ENCODE data around the gene MCM10.

Gene MCM10

GRCh38 chr10:13247784-13248183, 86.4 kb downstream of the MCM10 start:
- TF ChIP-seq CTCF (IDR thresholded peaks at IDR 0.05; ENCODE audit: insufficient read depth, low read length, poor library complexity, severe bottlenecking), result no peak
- no peaks in the 10 kb centered on the region; the same call in 1 of the 2 replicates for H3K27me3 ChIP-seq (replicated peaks; ENCODE audit: control insufficient read depth, insufficient read depth, low read length)
- DNase-seq (ENCODE audit: extremely low read depth, insufficient read length), result no peak
- H3K4me3 ChIP-seq (replicated peaks; ENCODE audit: low read depth, low read length), result no peak overlapping the region
- no peaks in the 10 kb centered on the region for H3K36me3 ChIP-seq (ENCODE audit: control insufficient read depth, insufficient read depth, low read length)

GRCh38 chr10:13253726-13254125, 92.4 kb downstream of the MCM10 start:
- Histone ChIP-seq H3K4me3 (replicated peaks; ENCODE audit: low read depth, low read length) (no peak overlapping the region), H3K27me3 (replicated peaks; ENCODE audit: control insufficient read depth, insufficient read depth, low read length) (no peaks in the 10 kb centered on the region), H3K36me3 (ENCODE audit: control insufficient read depth, insufficient read depth, low read length) (no peaks in the 10 kb centered on the region)
- no peak for TF ChIP-seq CTCF (IDR thresholded peaks at IDR 0.05; ENCODE audit: insufficient read depth, low read length, poor library complexity, severe bottlenecking)
- DNase-seq (ENCODE audit: extremely low read depth, insufficient read length), result no peak

GRCh38 chr10:13256627-13257026, 95.3 kb downstream of the MCM10 start:
- H3K27me3 ChIP-seq (replicated peaks; ENCODE audit: control insufficient read depth, insufficient read depth, low read length), result no peaks in the 10 kb centered on the region
- H3K36me3 ChIP-seq (ENCODE audit: control insufficient read depth, insufficient read depth, low read length), result no peaks in the 10 kb centered on the region
- no peak for DNase-seq (ENCODE audit: extremely low read depth, insufficient read length)
- no peak overlapping the region for H3K4me3 ChIP-seq (replicated peaks; ENCODE audit: low read depth, low read length)
- no peak for TF ChIP-seq CTCF (IDR thresholded peaks at IDR 0.05; ENCODE audit: insufficient read depth, low read length, poor library complexity, severe bottlenecking)

- no peak for DNase-seq (ENCODE audit: extremely low read depth, insufficient read length)
- H3K27me3 ChIP-seq (replicated peaks; ENCODE audit: control insufficient read depth, insufficient read depth, low read length), result no peaks in the 10 kb centered on the region
- no peak overlapping the region for H3K4me3 ChIP-seq (replicated peaks; ENCODE audit: low read depth, low read length)
- no peaks in the 10 kb centered on the region for H3K36me3 ChIP-seq (ENCODE audit: control insufficient read depth, insufficient read depth, low read length)
- TF ChIP-seq CTCF (IDR thresholded peaks at IDR 0.05; ENCODE audit: insufficient read depth, low read length, poor library complexity, severe bottlenecking), result no peak
Measured at GRCh38 chr10:13257621-13258140, 96.3 kb downstream of the MCM10 start.
